Parathyroid adenoma (tissue), 2 donors: ENCODE data around the gene DCLRE1B.

ENCODE experiments used
- H2AFZ ChIP-seq: fragments of 300-600 bp; sonication (generic); one replicate; pipeline ENCODE4 v1.7.0; 2017; ENCODE audit warnings: antibody characterized with exemption, mild to moderate bottlenecking
- H3K27ac ChIP-seq: fragments of 300-600 bp; sonication (generic); one replicate; pipeline ENCODE4 v1.7.0; 2017
- H3K27me3 ChIP-seq: fragments of 300-600 bp; sonication (generic); one replicate; pipeline ENCODE4 v1.7.0; 2017; ENCODE audit warnings: low read length; ENCODE audit not compliant: control insufficient read depth, insufficient read depth
- H3K36me3 ChIP-seq: fragments of 300-600 bp; sonication (generic); one replicate; pipeline ENCODE4 v1.7.0; 2017; ENCODE audit warnings: low read length; ENCODE audit not compliant: control insufficient read depth, insufficient read depth
- H3K4me1 ChIP-seq: fragments of 300-600 bp; sonication (generic); one replicate; pipeline ENCODE4 v1.7.0; 2017; ENCODE audit warnings: control low read depth
- H3K4me2 ChIP-seq: fragments of 300-600 bp; sonication (generic); one replicate; pipeline ENCODE4 v1.7.0; 2017; ENCODE audit warnings: low read length
- H3K4me3 ChIP-seq: fragments of 300-600 bp; sonication (generic); one replicate; pipeline ENCODE4 v1.7.0; 2017; ENCODE audit warnings: low read depth, low read length
- H3K79me2 ChIP-seq: fragments of 300-600 bp; sonication (generic); one replicate; pipeline ENCODE4 v1.7.0; 2017; ENCODE audit warnings: control low read depth
- H3K9ac ChIP-seq: fragments of 300-600 bp; sonication (generic); one replicate; pipeline ENCODE4 v1.7.0; 2017; ENCODE audit warnings: mild to moderate bottlenecking
- H3K9me3 ChIP-seq: fragments of 300-600 bp; sonication (generic); one replicate; pipeline ENCODE4 v1.7.0; 2017; ENCODE audit warnings: low read length; ENCODE audit not compliant: control insufficient read depth
- CTCF ChIP-seq: fragments of 300-600 bp; sonication (generic); IDR thresholded peaks from one replicate; pipeline ENCODE4 v1.7.0; 2017; ENCODE audit warnings: antibody characterized with exemption, mild to moderate bottlenecking
- donor health status: primary hyperparathyroidism.

Gene DCLRE1B

GRCh38 chr1:113957984-113958383 is 52.9 kb downstream of the DCLRE1B start:
- H3K27ac ChIP-seq, result no peak overlapping the region
- no peaks in the 10 kb centered on the region for H3K36me3 ChIP-seq
- TF ChIP-seq CTCF, result no peak
- no peaks in the 10 kb centered on the region for H3K4me1 ChIP-seq
- H2AFZ ChIP-seq, result no peak overlapping the region
- H3K9ac ChIP-seq, result no peak overlapping the region
- no peaks in the 10 kb centered on the region for H3K79me2 ChIP-seq
- H3K4me2 ChIP-seq, result no peak overlapping the region
- no peak overlapping the region for H3K4me3 ChIP-seq
- no peaks in the 10 kb centered on the region for H3K9me3 ChIP-seq
- H3K27me3 ChIP-seq, result no peaks in the 10 kb centered on the region

GRCh38 chr1:113958691-113959090 is 53.6 kb downstream of the DCLRE1B start:
- Histone ChIP-seq H3K4me3 (no peak overlapping the region), H3K9ac (no peak overlapping the region), H3K79me2 (no peaks in the 10 kb centered on the region), H2AFZ (no peak overlapping the region), H3K4me1 (no peaks in the 10 kb centered on the region), H3K27ac (no peak overlapping the region), H3K9me3 (no peaks in the 10 kb centered on the region), H3K27me3 (no peaks in the 10 kb centered on the region), H3K4me2 (no peak overlapping the region), H3K36me3 (no peaks in the 10 kb centered on the region)
- no peak for TF ChIP-seq CTCF

- Histone ChIP-seq H3K4me2 (no peak overlapping the region), H2AFZ (no peak overlapping the region), H3K9me3 (no peaks in the 10 kb centered on the region), H3K4me3 (no peak overlapping the region), H3K9ac (no peak overlapping the region), H3K36me3 (no peaks in the 10 kb centered on the region), H3K27ac (no peak overlapping the region), H3K27me3 (no peaks in the 10 kb centered on the region), H3K79me2 (no peaks in the 10 kb centered on the region), H3K4me1 (no peaks in the 10 kb centered on the region)
- no peak for TF ChIP-seq CTCF
These were observed 58.3 kb downstream of the DCLRE1B start for GRCh38 chr1:113963281-113963906.
